OCI-LY7 (cell line): ENCODE data around the gene CD55. TPM values are rescaled to one million over a fixed set of nuclear protein-coding genes. Genes with fewer than 3 reads are reported as not detected.

Experiments
- BruUV-seq: library from RNA; stranded (reverse); fragments of 400-500 nt; replicated peaks from 2 replicates; lab custom pipeline; 2021; lab: Mats Ljungman, UMichigan
- CTCF ChIA-PET: fragments of 300-600 bp; sonication (Branson Sonifier 250); formaldehyde crosslinking; loops from one replicate; lab custom pipeline; 2022; ENCODE audit warnings: antibody characterized with exemption; ENCODE audit not compliant: unreplicated experiment; lab: Charles Lee
- POLR2A ChIA-PET: fragments of 300-600 bp; sonication (Branson Sonifier 250); formaldehyde crosslinking; loops from one replicate; lab custom pipeline; 2022; ENCODE audit warnings: antibody characterized with exemption; lab: Charles Lee
- DNase-seq: peaks from one replicate; pipeline ENCODE4 v3.0.0-alpha.2; 2015; ENCODE audit warnings: low spot score
- H2AFZ ChIP-seq: fragments of 200-600 bp; sonication (generic), shearing (Covaris generic); 2 replicates; pipeline ENCODE4 v1.6.1; 2014; ENCODE audit warnings: mild to moderate bottlenecking, antibody characterized with exemption, low read length, moderate library complexity
- H3K27ac ChIP-seq: fragments of 200-600 bp; sonication (generic); 2 replicates; pipeline ENCODE4 v1.5.1; 2014; ENCODE audit warnings: mixed run types, low read depth, mild to moderate bottlenecking, moderate library complexity, low read length, inconsistent platforms; ENCODE audit not compliant: poor library complexity, severe bottlenecking
- H3K36me3 ChIP-seq: fragments of 200-600 bp; sonication (generic); 2 replicates; pipeline ENCODE4 v1.6.1; 2014; ENCODE audit warnings: mild to moderate bottlenecking, antibody characterized with exemption, low read length, moderate library complexity, mixed read lengths; ENCODE audit not compliant: insufficient read depth
- H3K4me1 ChIP-seq: fragments of 200-600 bp; sonication (generic); 2 replicates; pipeline ENCODE4 v1.5.1; 2014; ENCODE audit warnings: mild to moderate bottlenecking, low read length; ENCODE audit not compliant: insufficient read depth, poor library complexity, severe bottlenecking
- H3K4me2 ChIP-seq: fragments of 200-600 bp; sonication (generic); 2 replicates; pipeline ENCODE4 v1.6.1; 2014; ENCODE audit warnings: mild to moderate bottlenecking, low read length
- H3K4me3 ChIP-seq: fragments of 200-600 bp; sonication (generic); 2 replicates; pipeline ENCODE4 v1.5.1; 2014; ENCODE audit warnings: mild to moderate bottlenecking, low read depth, low read length; ENCODE audit not compliant: poor library complexity, severe bottlenecking
- H3K79me2 ChIP-seq: fragments of 200-600 bp; sonication (generic); 2 replicates; pipeline ENCODE4 v1.6.1; 2016; ENCODE audit warnings: low read depth, mild to moderate bottlenecking, low read length, moderate library complexity, mixed read lengths; ENCODE audit not compliant: insufficient read depth
- H3K9me2 ChIP-seq: fragments of 200-600 bp; sonication (generic); 2 replicates; pipeline ENCODE4 v1.6.1; 2016; ENCODE audit warnings: mild to moderate bottlenecking, low read length, mixed read lengths; ENCODE audit not compliant: insufficient read depth
- H3K9me3 ChIP-seq: fragments of 200-600 bp; sonication (generic); 2 replicates; pipeline ENCODE4 v1.6.1; 2014; ENCODE audit warnings: mild to moderate bottlenecking, mixed run types, low read length, mixed read lengths
- H4K20me1 ChIP-seq: fragments of 200-600 bp; sonication (generic); 2 replicates; pipeline ENCODE4 v1.6.1; 2014; ENCODE audit warnings: mild to moderate bottlenecking, antibody characterized with exemption, low read length, moderate library complexity, mixed read lengths; ENCODE audit not compliant: insufficient read depth
- CTCF ChIP-seq: fragments of 200-600 bp; sonication (generic); conservative IDR thresholded peaks from 2 replicates; pipeline ENCODE4 v1.5.1; 2014; ENCODE audit warnings: mild to moderate bottlenecking, antibody characterized with exemption, low read length, moderate library complexity, mixed read lengths
- EZH2phosphoT487 ChIP-seq: fragments of 200-600 bp; sonication (generic); IDR thresholded peaks from 2 replicates; pipeline ENCODE4 v1.6.1; 2018; ENCODE audit warnings: low read depth, borderline replicate concordance, mild to moderate bottlenecking, mixed run types, antibody characterized with exemption, low read length, moderate library complexity, mixed read lengths
- intact Hi-C: fragments of 100-400 bp; cut with micrococcal nuclease; formaldehyde crosslinking; loops from one replicate; pipeline ENCODE4 v1.10.0; 2022; ENCODE audit not compliant: unreplicated experiment
- total RNA-seq, 2 experiments: library from RNA; depleted of rRNA in 1 of 2; stranded (reverse); fragments of >200 nt in 1 of 2; shearing (Covaris generic) in 1 of 2; gene quantifications; 2 replicates each; pipeline ENCODE4 v1.2.3, GENCODE V29; 2014 to 2022

Gene CD55
- total RNA-seq, 2 experiments from 2014 or later = 20.0 to 28.1 TPM

- Histone ChIP-seq H3K4me3 (no peak overlapping the region), H2AFZ (no peak overlapping the region), H4K20me1 (no peaks in the 10 kb centered on the region), H3K9me3 (no peaks in the 10 kb centered on the region), H3K36me3 (no peaks in the 10 kb centered on the region), H3K79me2 (no peaks in the 10 kb centered on the region), H3K27ac (no peak overlapping the region), H3K9me2 (no peaks in the 10 kb centered on the region), H3K4me1 (peaks cover 28% of the 10 kb centered on the region), H3K4me2 (no peak overlapping the region)
- intact Hi-C loops = no loop called here
- ChIA-PET POLR2A (interaction anchor here (1.2 kb wide), 1 partner anchor 10 kb away, joined by 5 read pairs; no protein-coding TSS in a partner anchor), CTCF (no interaction called here)
- no TSS peak for BruUV-seq
- DNase-seq = no peak
- TF ChIP-seq EZH2phosphoT487 (no peak), CTCF (no peak)
These were observed 9.4 kb upstream of the CD55 start for GRCh38 chr1:207311888-207312603.

- no peaks in the 10 kb centered on the region for H3K9me2 ChIP-seq
- CTCF ChIA-PET = no interaction called here
- no peaks in the 10 kb centered on the region for H3K9me3 ChIP-seq
- TF ChIP-seq CTCF (no peak), EZH2phosphoT487 (no peak)
- intact Hi-C loops = no loop called here
- H4K20me1 ChIP-seq = no peaks in the 10 kb centered on the region
- H3K27ac ChIP-seq = no peak overlapping the region
- no peak overlapping the region for H2AFZ ChIP-seq
- BruUV-seq = no TSS peak
- H3K4me3 ChIP-seq = no peak overlapping the region
- no peak overlapping the region for H3K4me2 ChIP-seq
- no peak for DNase-seq
- H3K4me1 ChIP-seq = peaks cover 28% of the 10 kb centered on the region
- no peaks in the 10 kb centered on the region for H3K36me3 ChIP-seq
- POLR2A ChIA-PET = interaction anchor here (1.2 kb wide), 1 partner anchor 10 kb away, joined by 5 read pairs; no protein-coding TSS in a partner anchor
- H3K79me2 ChIP-seq = no peaks in the 10 kb centered on the region
These were observed 8.9 kb upstream of the CD55 start for GRCh38 chr1:207312604-207312920.

GRCh38 chr1:207313131-207313530 is 8.3 kb upstream of the CD55 start:
- H3K27ac ChIP-seq = no peak overlapping the region
- H3K9me3 ChIP-seq = no peaks in the 10 kb centered on the region
- no peak overlapping the region for H3K4me3 ChIP-seq
- TF ChIP-seq EZH2phosphoT487 (no peak), CTCF (no peak)
- no peaks in the 10 kb centered on the region for H3K79me2 ChIP-seq
- no peaks in the 10 kb centered on the region for H4K20me1 ChIP-seq
- no TSS peak for BruUV-seq
- POLR2A ChIA-PET = interaction anchor here (0.6 kb wide), 1 partner anchor 384 kb away, joined by 4 read pairs; no protein-coding TSS in a partner anchor
- no peaks in the 10 kb centered on the region for H3K36me3 ChIP-seq
- H3K4me1 ChIP-seq = peaks cover 28% of the 10 kb centered on the region
- CTCF ChIA-PET = no interaction called here
- no peak for DNase-seq
- no peak overlapping the region for H2AFZ ChIP-seq
- intact Hi-C loops = no loop called here
- H3K4me2 ChIP-seq = no peak overlapping the region
- H3K9me2 ChIP-seq = no peaks in the 10 kb centered on the region
